A673 (cell line): ENCODE results near the gene PPA2. TPM values are rescaled to one million over a fixed set of nuclear protein-coding genes. Genes with fewer than 3 reads are reported as not detected.

Source experiments
- BruUV-seq: library from RNA; stranded (reverse); fragments of 400-500 nt; replicated peaks from 2 replicates; lab custom pipeline; 2021; lab: Mats Ljungman, UMichigan
- CTCF ChIA-PET: fragments of 300-600 bp; sonication (Branson Sonifier 250); formaldehyde crosslinking; loops from one replicate; lab custom pipeline; 2022; ENCODE audit warnings: antibody characterized with exemption; lab: Charles Lee
- POLR2A ChIA-PET: fragments of 300-600 bp; sonication (Branson Sonifier 250); formaldehyde crosslinking; loops from one replicate; lab custom pipeline; 2022; ENCODE audit warnings: antibody characterized with exemption; ENCODE audit not compliant: low non-redundant PET; lab: Charles Lee
- DNase-seq: peaks from one replicate; pipeline ENCODE4 v3.0.0-alpha.2; 2015; ENCODE audit warnings: low spot score
- H3K27ac ChIP-seq: fragments of 200-600 bp; sonication (generic); 2 replicates; pipeline ENCODE4 v1.5.1; 2016; ENCODE audit warnings: mixed run types, low read depth, mild to moderate bottlenecking, mixed read lengths, antibody characterized with exemption, low read length; ENCODE audit not compliant: poor library complexity, severe bottlenecking
- H3K27me3 ChIP-seq: fragments of 200-600 bp; sonication (generic); replicated peaks from 2 replicates; pipeline ENCODE4 v1.6.1; 2017; ENCODE audit warnings: mixed run types, low read depth, mild to moderate bottlenecking, mixed read lengths, antibody characterized with exemption, low read length; ENCODE audit not compliant: insufficient read depth, poor library complexity
- H3K36me3 ChIP-seq: fragments of 200-600 bp; sonication (generic); 2 replicates; pipeline ENCODE4 v1.6.1; 2016; ENCODE audit warnings: mixed run types, mild to moderate bottlenecking, mixed read lengths, antibody characterized with exemption, low read length; ENCODE audit not compliant: insufficient read depth, poor library complexity, severe bottlenecking
- H3K4me1 ChIP-seq: fragments of 200-600 bp; sonication (generic); 2 replicates; pipeline ENCODE4 v1.6.1; 2017; ENCODE audit warnings: mixed run types, mild to moderate bottlenecking, mixed read lengths, antibody characterized with exemption, low read length; ENCODE audit not compliant: insufficient read depth, poor library complexity, severe bottlenecking
- H3K4me3 ChIP-seq: fragments of 200-600 bp; sonication (generic); 2 replicates; pipeline ENCODE4 v1.5.1; 2016; ENCODE audit warnings: low read depth, mixed run types, mild to moderate bottlenecking, mixed read lengths, low read length; ENCODE audit not compliant: poor library complexity, severe bottlenecking
- H3K9me3 ChIP-seq: fragments of 200-600 bp; sonication (generic); 2 replicates; pipeline ENCODE4 v1.6.1; 2016; ENCODE audit warnings: mixed run types, low read depth, mild to moderate bottlenecking, mixed read lengths, antibody characterized with exemption, low read length; ENCODE audit not compliant: poor library complexity, severe bottlenecking
- CTCF ChIP-seq: fragments of 300-800, 200-600 bp; sonication (generic); conservative IDR thresholded peaks from 2 replicates; pipeline ENCODE4 v1.5.1; 2017; ENCODE audit warnings: low read depth, mild to moderate bottlenecking, antibody characterized with exemption, low read length, moderate library complexity, mixed read lengths
- EZH2 ChIP-seq: fragments of 200-600 bp; sonication (generic); IDR thresholded peaks from 2 replicates; pipeline ENCODE4 v1.6.1; 2017; ENCODE audit warnings: borderline replicate concordance, low read depth, mild to moderate bottlenecking, mixed read lengths, antibody characterized with exemption, low read length; ENCODE audit not compliant: poor library complexity, severe bottlenecking
- intact Hi-C: fragments of 100-400 bp; cut with micrococcal nuclease; formaldehyde crosslinking; loops from one replicate; pipeline ENCODE4 v1.10.0; 2022; ENCODE audit not compliant: unreplicated experiment
- total RNA-seq: library from RNA; stranded (reverse); gene quantifications from 2 replicates; pipeline ENCODE4 v1.2.3, GENCODE V29; 2021

The PPA2 gene
- total RNA-seq, 1 experiment from 2014 or later: 136 TPM

GRCh38 chr4:105361053-105361452, 112.8 kb downstream of the PPA2 start:
- no TSS peak for BruUV-seq
- H3K4me1 ChIP-seq: peaks cover 11% of the 10 kb centered on the region
- intact Hi-C loops: no loop called here
- ChIA-PET POLR2A (no interaction called here), CTCF (no interaction called here)
- H3K36me3 ChIP-seq: no peaks in the 10 kb centered on the region
- H3K4me3 ChIP-seq: no peak overlapping the region
- peaks cover 4% of the 10 kb centered on the region for H3K9me3 ChIP-seq
- no peak for DNase-seq
- H3K27me3 ChIP-seq: no peaks in the 10 kb centered on the region
- no peak for TF ChIP-seq CTCF
- TF ChIP-seq EZH2: no peak
- H3K27ac ChIP-seq: no peak overlapping the region

DNA sequence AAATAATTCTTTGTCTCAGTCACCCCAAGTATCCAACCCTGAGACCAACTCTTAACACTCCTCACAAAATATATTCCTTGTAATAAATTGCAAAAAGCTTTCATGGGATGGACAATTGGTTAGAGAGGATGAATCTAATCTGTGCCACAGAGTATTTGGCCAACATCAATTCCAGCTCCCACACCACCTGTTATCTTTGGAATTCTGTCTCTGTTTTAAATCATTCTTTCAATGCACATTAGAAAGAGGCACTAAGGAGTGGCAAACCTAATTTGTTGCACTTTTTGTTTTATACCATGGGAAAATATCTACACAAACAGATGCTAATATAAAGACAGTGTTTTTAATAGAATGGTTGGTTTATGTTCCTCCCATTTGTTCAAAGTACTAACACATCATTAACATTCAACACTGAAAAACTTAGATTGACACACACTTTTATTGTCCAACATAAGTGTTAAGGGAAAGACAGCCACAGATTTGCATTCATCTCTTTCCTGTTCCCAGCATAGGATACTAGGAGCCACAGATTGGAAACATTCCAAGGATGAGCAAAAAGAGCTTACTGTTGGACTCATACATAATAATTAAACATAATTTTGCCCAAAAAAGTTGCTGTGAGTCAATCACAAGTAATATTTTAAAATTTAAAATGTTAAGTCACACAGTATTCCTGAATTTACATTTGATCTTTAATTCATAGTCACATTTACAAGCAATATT, 116.4 kb downstream of the PPA2 start:
- no peak for TF ChIP-seq EZH2
- no peak for TF ChIP-seq CTCF
- no TSS peak for BruUV-seq
- Histone ChIP-seq H3K9me3 (no peaks in the 10 kb centered on the region), H3K27ac (no peak overlapping the region), H3K4me1 (peaks cover 11% of the 10 kb centered on the region), H3K36me3 (no peaks in the 10 kb centered on the region), H3K27me3 (no peaks in the 10 kb centered on the region), H3K4me3 (no peak overlapping the region)
- DNase-seq: peak; percentile 45
- ChIA-PET POLR2A (no interaction called here), CTCF (no interaction called here)
- intact Hi-C loops: loop anchor here (10.0 kb wide), 1 partner anchor 213 kb away; the partner anchor contains the start of gene TET2

- Histone ChIP-seq H3K4me1 (peaks cover 13% of the 10 kb centered on the region), H3K36me3 (no peaks in the 10 kb centered on the region), H3K27ac (no peak overlapping the region), H3K4me3 (no peak overlapping the region), H3K9me3 (no peaks in the 10 kb centered on the region), H3K27me3 (no peaks in the 10 kb centered on the region)
- POLR2A ChIA-PET: no interaction called here
- CTCF ChIA-PET: no interaction called here
- intact Hi-C loops: loop anchor here (10.0 kb wide), 1 partner anchor 211 kb away; the partner anchor contains the start of gene TET2
- no TSS peak for BruUV-seq
- DNase-seq: no peak
- TF ChIP-seq CTCF: no peak
- TF ChIP-seq EZH2: no peak
Observed at GRCh38 chr4:105356194-105356593, 117.7 kb downstream of the PPA2 start.
